Activated CD4-positive, alpha-beta T cell treated with anti-CD3 and anti-CD28 coated beads, Interleukin-2, Interleukin-4, amounts not matched to agents 100 ng/mL and 50 ng/mL, durations not matched to agents 16 hours and 8 hours (primary cell): ENCODE data around the gene GPR21.
A peak's percentile ranks its signal among the peaks of the same experiment; 100 is the strongest.

Experiments used
- DNase-seq: peaks from one replicate; pipeline ENCODE4 v3.0.0-alpha.2; 2020; ENCODE audit warnings: low spot score

GPR21 gene, protein sequence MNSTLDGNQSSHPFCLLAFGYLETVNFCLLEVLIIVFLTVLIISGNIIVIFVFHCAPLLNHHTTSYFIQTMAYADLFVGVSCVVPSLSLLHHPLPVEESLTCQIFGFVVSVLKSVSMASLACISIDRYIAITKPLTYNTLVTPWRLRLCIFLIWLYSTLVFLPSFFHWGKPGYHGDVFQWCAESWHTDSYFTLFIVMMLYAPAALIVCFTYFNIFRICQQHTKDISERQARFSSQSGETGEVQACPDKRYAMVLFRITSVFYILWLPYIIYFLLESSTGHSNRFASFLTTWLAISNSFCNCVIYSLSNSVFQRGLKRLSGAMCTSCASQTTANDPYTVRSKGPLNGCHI

DNA sequence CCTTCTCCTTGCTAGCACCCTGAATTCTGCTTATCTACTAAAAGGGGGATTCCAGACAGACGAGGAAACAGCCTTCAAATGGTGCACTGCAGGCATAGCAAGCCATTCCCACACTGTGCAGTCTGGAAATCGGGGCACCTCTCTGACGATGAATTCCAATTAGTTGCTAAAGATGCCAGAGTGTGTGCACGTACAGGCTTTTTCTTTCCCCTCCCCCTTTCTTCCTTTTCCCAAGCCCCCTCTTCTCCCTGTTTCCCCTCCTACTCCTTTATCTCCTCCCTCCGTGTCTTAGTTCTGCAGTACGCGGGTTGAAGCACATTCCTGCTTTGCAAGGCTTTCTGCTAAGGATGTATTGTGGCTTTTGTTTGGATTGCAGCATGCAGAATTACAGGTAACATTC lies at the start of gene GPR21:
TSS of gene GPR21 (plus strand) at position 316 of the 400 bp plus-strand sequence. CDS start 900 bp downstream, outside the sequence.
- no peak for DNase-seq

GRCh38 chr9:122986010-122986409 lies 47.5 kb upstream of the GPR21 start:
- no peak for DNase-seq

DNA sequence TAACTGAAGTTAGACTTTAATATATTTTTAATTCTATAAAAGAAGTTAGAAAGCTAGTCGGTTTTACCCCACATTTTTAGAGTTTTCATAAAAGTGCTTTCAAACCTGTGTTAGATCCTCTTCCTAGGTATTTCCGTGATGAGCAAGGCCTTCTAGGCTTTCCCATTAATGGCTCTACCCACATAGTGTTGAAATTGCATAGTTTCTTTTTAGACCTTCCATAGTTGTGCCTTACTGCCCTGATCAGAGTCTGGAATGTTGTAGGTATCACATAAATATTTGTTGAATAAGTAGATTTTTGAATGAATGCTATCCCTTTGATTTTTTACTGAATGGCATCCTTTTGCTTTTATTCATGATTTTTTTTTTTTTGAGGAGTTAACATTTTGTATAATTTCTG lies 45.3 kb upstream of the GPR21 start:
- no peak for DNase-seq

DNA sequence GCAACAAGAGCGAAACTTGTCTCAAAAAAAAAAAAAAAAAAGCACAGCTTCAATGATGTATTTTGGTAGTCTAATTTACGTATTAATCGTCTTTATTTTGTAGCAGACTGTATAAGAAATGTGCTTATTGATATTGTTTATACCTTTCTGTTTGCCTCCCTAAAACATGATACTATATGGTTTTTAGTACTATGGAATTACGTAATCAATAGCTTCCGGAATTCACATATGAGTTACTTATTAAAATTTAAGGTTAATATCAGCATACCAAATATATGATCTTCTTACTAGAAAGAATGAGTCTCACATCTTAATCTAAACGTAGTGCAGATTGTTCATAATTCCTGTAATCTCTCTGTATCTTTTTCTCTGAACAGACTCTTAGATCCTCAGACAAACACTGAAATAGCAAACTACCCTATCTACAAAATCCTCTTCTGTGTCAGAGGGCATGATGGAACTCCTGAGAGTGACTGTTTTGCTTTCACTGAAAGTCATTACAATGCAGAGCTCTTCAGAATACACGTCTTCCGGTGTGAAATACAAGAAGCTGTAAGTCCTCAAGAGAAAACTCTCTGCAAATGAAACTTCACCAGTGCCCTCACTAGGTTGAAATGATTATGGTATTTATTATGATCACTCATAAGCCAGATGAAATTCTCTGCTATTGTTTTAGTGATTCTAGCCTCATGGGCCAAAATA lies 44.4 kb upstream of the GPR21 start:
- peak; percentile 46 for DNase-seq

GRCh38 chr9:122991370-122991830 lies 42.1 kb upstream of the GPR21 start:
- peak; percentile 37 for DNase-seq

- no peak for DNase-seq
These were observed 36.9 kb upstream of the GPR21 start for GRCh38 chr9:122996586-122996985.

GRCh38 chr9:122998448-122998847 lies 35.0 kb upstream of the GPR21 start:
- DNase-seq = no peak

- DNase-seq = no peak
These were observed 32.9 kb upstream of the GPR21 start for GRCh38 chr9:123000371-123001068.

DNA sequence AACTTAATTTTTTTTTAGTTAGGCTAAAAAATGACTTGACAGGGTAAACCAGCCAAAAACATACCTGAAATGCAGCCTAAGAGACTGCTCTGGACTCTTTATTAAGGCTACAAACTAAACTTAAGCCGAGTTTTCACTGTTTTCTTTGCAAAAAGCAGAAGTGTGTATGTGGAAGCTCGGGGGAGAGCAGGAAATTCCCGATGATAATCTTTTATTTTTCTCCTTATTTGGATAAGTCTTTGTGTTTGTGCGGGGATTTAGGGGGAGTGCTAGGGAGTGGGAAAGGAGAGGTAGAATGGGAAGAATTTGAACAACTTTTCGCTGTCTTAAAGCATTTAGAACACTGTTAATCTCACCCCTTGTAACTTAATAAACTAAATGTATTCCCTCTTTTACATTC lies 30.7 kb upstream of the GPR21 start:
- DNase-seq = no peak

DNA sequence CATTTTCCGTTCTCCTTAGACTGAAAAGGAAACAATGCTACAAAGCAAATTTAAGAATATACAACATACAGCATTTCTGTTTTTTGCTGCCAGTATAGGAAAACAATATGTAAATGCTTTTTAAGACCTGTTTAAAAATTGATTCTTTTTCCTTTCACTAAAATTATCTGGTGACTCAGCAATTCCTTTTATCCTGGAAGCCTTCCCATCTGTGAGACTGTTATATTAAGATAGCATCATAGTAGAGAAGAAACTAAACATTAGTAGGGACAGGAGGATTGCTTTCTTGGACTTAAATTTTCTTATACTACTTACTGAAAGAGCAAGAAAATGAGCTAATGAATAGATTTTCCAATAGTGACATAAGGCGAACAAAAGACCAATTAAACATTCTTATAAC lies 30.0 kb upstream of the GPR21 start:
- no peak for DNase-seq

DNA sequence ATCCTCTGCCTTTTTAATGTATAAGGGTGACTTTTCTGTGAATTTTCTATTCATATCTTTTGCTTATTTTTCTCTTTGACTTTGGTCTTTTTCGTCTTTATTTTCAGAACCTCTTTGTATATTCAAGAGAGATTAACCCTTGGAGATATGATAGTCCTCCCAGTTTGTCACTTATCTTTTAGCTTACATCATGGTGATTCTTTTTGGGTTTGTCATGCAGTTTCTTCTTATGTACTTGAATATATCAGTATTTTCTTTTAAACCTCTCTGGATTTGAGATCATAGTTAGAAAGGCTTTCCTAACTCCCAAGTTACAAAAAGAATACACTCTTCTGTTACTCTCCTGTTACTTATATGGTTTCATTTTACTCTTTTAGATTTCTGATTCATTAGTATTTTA lies 27.5 kb upstream of the GPR21 start:
- DNase-seq = no peak

DNA sequence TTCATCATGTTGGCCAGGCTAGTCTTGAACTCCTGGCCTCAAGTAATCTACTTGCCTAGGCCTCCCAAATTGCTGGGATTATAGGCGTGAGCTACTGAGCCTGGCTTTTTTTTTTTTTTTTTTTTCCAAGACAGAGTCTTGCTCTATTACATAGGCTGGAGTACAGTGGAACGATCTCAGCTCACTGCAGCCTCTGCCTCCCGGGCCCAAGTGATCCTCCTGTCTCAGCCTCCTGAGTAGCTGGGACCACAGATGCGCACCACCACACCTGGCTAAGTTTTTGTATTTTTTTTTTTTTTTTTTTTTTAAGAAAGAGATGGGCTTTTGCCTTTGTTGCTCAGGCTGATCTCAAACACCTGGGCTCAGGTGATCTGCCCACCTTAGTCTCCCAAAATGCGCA lies 26.2 kb upstream of the GPR21 start:
- no peak for DNase-seq

GRCh38 chr9:123008909-123009308 lies 24.6 kb upstream of the GPR21 start:
- no peak for DNase-seq

DNA sequence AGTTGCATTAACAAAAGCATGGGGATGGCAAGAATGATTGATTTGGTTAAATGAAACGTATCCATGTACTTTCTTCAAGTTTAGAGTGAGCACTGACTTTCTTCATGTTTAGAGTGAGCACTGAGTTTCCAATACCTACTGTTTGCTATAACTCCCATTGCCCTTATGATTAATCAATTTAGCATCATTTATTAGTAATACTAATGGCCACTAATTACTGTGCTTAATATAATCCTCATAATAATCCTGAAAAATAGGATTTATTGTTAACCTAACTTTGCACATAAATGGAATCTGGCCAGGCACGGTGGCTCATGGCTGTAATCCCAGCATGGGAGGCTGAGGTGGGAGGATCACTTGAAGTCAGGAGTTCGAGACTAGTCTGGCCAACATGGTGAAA lies 22.1 kb upstream of the GPR21 start:
- no peak for DNase-seq

- no peak for DNase-seq
These were observed 21.5 kb upstream of the GPR21 start for GRCh38 chr9:123011878-123012528.

GRCh38 chr9:123016631-123017030 lies 16.8 kb upstream of the GPR21 start:
- DNase-seq = no peak

DNA sequence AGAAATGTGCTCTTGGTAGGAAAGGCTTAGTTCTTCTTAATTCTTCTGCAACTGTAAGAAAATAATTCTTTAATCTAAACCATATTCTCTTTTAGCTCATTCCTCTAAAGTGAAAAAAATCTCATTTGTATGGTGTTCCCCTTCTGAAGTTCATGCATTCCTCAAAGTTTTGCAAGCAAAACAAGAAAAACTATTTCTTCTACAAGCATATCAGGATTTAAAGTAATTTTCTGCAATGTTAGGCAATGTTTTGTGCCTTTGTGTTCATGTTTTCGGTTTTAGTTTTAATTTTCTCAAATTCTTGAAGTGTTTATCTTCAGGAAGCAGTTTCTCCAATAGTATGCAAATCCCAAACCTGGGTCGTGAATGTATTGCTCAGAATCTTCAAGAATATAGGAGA lies 12.7 kb upstream of the GPR21 start:
- no peak for DNase-seq

- no peak for DNase-seq
These were observed 7.0 kb upstream of the GPR21 start for GRCh38 chr9:123026425-123026824.

DNA sequence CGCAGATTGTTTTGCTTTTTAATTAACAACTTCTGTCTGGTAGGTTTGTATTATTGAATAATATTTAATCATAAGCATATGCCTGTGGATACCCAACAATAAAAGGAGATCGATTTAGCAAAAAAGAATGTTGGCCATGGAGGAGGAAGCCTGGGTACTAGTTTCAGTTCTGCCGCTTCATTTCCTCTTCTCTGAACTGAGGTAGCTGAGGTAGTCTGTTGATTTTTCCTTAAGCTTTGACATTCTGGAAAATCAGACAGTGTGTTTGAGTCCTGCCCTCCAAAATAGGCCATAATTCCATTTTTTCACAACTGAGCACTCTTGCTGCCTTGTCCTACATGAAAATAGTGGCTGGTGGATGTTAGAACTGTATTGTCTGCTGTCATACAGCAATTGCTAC lies 6.0 kb upstream of the GPR21 start:
- no peak for DNase-seq

- no peak for DNase-seq
These were observed 5.3 kb upstream of the GPR21 start for GRCh38 chr9:123028136-123028535.

GRCh38 chr9:123028973-123029372 lies 4.5 kb upstream of the GPR21 start:
- DNase-seq = no peak

DNA sequence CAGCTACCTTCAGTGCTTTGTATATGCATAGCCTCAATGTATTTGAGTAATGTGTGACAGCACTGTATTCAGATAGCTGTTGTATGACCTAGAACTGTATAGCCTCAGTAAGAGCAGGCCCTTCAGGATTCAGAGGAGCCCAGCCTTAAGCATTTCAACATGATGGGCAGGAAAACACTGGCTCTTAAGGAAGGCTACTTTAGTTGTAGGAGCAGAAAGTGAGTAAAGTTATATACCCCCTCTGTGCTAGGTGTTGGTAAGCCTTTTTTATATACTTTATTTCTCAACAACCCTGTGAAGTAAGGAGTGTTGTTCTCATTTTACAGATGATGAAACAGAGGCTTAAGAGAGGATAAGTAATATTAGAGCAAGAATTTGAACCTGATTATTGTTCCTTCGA lies 1.5 kb upstream of the GPR21 start:
- no peak for DNase-seq
